Adrenal gland (tissue), 5 donors: Measurements from ENCODE around the gene TMEM234.

Experiments
- CTCF ChIP-seq, 6 experiments: fragments of 450-650 bp in 4 of 6; fragments of 200-600 bp in 2 of 6; sonication (generic) in 1 of 6; IDR thresholded peaks; 1 replicate in 5 of 6; 2 replicates in 1 of 6; pipeline versions ENCODE4 v1.5.1 to v1.8.0; 2016 to 2021; ENCODE audit warnings: antibody characterized with exemption in 6 of 6, mild to moderate bottlenecking in 2 of 6, moderate library complexity in 1 of 6
- POLR2A ChIP-seq, 2 donors: fragments of 450-650 bp; IDR thresholded peaks; one replicate each; pipeline ENCODE4 v1.6.1; 2017; ENCODE audit warnings: antibody characterized with exemption in 2 of 2, mild to moderate bottlenecking in 2 of 2, moderate library complexity in 1 of 2
- donor health status: DM: no; HTN: no; CAD: no.

GRCh38 chr1:32241001-32241763 lies 19.0 kb upstream of the TMEM234 start:
- TF ChIP-seq CTCF (IDR thresholded peaks at IDR 0.05) (peak in 1 of 6 experiments; percentile 1), POLR2A (IDR thresholded peaks at IDR 0.05) (peak in 1 of 2 donors; percentile 62)
